GM10266 (cell line): ENCODE measurements around the gene MAP2K1.

Source experiments
- DNase-seq: peaks from one replicate; pipeline ENCODE4 v3.0.0; 2012; ENCODE audit errors: extremely low spot score
- TF ChIP-seq, protein P1 (sequence below): IDR thresholded peaks from 2 replicates; pipeline ENCODE4 v1.5.1; 2012; ENCODE audit warnings: mild to moderate bottlenecking, low read depth; ENCODE audit not compliant: control insufficient read depth, insufficient read depth; ENCODE audit errors: missing control alignments

The MAP2K1 gene

DNA sequence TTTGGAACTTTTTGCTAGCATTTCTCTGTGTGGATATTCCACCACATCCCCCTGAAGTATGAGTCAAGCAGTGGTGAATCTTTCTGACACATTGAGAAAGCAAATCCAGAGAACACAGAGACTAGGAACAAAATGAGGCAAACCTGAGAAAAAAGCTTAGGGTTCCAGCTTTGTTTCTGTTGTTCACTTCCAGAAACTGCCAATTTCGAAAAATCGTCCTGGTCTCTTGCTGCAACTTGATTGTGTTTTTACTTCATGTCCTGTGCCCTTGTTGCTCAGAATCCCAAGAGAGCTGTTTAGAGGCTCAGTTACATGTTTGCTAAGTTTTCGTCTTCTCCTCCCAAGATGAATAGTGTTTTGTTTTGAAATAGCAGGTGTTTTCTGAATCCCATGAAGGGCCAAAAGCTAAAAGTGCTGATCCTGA, 13.7 kb downstream of the MAP2K1 start:
- DNase-seq, result no peak
- TF ChIP-seq, protein P1, sequence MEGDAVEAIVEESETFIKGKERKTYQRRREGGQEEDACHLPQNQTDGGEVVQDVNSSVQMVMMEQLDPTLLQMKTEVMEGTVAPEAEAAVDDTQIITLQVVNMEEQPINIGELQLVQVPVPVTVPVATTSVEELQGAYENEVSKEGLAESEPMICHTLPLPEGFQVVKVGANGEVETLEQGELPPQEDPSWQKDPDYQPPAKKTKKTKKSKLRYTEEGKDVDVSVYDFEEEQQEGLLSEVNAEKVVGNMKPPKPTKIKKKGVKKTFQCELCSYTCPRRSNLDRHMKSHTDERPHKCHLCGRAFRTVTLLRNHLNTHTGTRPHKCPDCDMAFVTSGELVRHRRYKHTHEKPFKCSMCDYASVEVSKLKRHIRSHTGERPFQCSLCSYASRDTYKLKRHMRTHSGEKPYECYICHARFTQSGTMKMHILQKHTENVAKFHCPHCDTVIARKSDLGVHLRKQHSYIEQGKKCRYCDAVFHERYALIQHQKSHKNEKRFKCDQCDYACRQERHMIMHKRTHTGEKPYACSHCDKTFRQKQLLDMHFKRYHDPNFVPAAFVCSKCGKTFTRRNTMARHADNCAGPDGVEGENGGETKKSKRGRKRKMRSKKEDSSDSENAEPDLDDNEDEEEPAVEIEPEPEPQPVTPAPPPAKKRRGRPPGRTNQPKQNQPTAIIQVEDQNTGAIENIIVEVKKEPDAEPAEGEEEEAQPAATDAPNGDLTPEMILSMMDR, result no peak

DNA sequence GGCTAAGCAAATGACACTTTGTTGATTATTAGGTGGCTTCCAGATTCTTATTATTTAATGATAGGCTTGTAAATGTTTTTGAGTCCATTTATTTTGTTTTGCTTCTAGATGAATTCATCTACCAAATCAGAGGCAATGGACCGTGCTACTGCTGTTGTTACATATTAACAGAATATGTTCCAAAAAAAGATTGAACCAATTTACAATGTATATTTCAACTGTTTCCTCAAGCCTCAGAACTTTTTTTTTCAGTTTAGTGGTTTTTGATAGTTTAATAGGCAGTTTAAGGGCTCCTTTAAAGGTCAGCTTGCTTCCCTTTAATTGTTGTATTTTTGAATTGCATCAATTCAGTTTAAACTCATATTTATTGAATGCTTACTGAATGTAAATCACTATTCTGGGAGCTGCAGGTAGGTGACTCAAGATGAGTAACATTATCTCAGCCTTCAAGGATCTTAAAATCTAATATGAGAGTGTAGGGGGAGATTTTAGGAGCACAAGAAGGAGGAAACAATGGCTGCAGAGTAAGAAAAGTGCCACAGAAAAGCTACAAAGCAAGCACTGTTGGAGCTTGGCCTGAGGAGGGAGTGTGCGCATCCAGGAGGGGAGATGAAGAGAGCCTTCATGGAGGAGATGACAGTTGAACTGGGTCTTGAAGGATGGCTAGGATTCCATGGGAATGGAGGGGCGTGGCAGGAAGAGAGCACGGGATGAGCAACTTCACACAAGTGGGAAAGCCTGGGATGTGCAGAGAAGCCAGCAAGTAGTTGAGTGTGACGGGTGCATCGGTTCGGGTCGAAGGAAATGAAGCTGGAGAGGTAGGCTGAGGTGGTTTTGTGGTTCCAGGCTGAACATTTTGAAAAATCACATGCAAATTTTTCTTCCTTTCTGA, 14.7 kb downstream of the MAP2K1 start:
- TF ChIP-seq, protein P1, result no peak
- no peak for DNase-seq

DNA sequence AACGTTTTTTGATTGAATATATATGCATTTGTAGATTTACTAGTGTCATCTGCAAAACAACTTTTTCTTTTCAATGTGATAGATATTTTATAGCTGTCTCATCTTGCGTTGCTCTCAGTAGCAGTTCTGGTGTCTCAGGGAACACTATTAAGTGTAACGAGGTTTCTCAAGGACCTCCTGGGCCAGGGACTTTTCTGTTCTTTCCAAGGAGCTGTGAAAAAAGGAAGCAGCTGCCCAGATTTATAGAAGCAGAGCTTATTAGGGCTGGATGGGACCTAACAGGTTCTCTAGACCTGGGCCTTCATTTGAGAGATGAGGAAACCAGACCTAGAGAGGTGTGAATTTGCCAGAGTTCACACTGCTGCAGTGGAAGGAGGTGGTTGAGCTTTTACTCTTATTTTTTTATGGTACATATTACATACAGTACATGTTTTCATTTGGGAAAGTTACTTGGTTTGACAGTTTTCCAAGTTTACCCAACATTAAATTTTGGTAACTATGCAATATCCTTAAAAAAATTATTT, 16.1 kb downstream of the MAP2K1 start:
- TF ChIP-seq, protein P1, result no peak
- no peak for DNase-seq

DNA sequence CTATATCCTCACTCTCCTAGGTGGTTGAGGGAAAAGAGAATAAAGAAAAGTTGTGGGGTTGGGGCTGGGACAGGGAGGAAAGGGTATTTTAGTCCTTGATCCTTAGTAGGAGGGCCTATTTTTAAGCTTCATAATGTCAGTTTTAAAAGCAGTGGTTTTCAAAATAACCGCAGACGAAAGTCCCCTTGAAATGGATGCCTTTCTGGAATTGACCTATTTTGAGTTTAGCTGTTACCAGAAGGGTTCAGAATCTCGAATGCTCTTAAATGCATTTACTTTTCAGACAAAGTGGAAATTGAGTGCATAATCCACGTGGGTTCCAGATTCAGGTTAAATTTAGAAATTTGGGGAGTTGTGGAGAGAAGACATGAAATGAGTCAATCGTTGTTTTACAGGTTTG, 16.6 kb downstream of the MAP2K1 start:
- TF ChIP-seq, protein P1, result no peak
- DNase-seq, result no peak

DNA sequence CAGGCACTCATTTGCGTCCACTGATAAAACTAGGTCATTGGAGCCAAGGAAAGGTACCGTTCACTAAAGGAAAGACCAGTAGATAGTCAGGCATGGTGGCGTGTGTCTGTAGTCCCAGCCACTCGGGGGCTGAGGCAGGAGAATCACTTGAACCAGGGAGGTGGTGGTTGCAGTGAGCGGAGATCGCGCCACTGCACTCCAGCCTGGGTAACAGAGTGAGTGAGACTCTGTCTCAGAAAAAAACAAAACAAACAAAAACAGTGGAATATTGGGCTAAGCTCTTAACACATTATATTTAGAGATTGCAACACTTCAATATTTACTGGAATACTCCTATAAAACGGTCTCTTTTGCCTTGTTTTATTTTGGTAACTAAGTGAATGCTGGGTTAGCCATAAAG, 17.4 kb downstream of the MAP2K1 start:
- TF ChIP-seq, protein P1, result no peak
- DNase-seq, result no peak

DNA sequence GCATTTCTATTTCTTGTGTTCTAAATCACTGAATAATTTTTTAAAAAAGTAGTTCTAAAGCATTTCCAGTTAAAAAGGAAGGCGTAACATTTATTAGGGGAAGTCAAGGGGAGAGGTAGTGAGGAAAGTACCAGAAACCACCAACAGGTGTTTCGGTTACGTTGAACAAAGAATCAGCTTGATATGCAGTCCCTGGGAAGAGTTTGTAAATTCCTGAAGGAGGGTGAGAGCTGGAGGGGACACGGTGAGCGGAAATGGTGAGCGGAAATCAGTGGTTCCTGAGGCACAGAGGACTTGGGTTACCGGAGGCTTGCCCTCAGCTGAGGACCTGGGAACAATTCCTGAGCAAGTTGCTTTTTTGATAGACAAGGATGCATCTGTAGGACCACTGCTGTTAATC, 17.8 kb downstream of the MAP2K1 start:
- TF ChIP-seq, protein P1, result no peak
- no peak for DNase-seq

DNA sequence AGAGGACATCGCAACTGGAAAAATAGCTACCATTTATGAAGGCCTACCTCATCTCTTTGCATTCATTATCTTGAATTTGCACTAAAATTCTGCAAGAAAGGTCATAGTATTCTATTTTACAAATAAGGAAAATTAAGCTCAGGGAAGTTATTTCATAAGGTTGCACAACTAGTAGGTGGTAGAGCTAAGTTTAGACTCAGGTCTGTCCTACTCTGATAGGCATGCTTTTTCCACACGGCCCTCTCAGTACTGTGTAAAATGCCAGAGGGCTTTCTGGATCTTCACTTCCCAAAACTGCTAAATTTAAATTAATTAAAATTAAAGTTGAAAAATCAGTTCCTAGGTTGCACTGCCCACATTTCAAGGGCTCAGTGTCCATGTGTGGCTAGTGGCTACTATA, 18.3 kb downstream of the MAP2K1 start:
- no peak for DNase-seq
- TF ChIP-seq, protein P1, result no peak
